NOMO-1 (cell line): Measurements from ENCODE around the gene TGFB1.
A peak's percentile ranks its signal among the peaks of the same experiment; 100 is the strongest.
"Not testable (repeated sequence)": the region's sequence is repeated elsewhere in the genome, so short reads cannot be mapped to it uniquely, and the experiment has no call there.

Experiments used
- DNase-seq, 2 experiments: peaks; one replicate each; lab custom pipeline; 2025; ENCODE audit not compliant: unreplicated experiment in 2 of 2; lab: John Stamatoyannopoulos, UW

The TGFB1 gene

DNA sequence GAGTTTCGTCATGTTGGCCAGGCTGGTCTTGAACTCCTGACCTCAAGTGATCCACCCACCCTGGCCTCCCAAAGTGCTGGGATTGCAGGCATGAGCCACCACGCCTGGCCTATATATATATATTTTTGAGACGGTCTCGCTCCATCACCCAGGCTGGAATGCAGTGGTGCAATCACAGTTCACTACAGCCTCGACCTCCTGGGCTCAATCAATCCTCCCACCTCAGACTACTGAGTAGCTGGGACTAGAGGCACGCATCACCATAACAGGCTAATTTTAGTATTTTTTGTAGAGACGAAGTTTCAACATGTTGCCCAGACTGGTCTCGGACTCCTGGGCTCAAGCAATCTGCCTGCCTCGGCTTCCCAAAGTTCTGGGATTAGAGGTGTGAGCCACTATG, 6.8 kb downstream of the TGFB1 start:
- DNase-seq: not testable (repeated sequence)

DNA sequence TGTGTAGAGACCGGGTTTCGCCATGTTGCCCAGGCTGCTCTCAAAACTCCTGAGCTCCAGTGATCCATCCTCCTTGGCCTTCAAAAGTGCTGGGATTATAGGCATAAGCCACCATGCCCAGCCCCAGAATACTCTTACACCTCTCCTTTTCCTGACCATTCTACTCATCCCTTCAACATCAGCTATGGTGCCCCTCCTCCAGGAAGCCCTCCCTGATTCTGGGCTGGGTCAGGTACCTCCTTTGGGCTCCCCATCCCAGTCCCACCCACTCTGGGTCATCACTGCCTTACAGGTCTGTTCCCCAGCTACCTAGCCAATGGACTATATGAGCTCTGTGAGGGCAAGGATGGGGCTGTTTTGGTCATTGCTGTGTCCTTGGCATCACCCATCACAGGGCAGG, 9.6 kb downstream of the TGFB1 start:
- DNase-seq: no peak

DNA sequence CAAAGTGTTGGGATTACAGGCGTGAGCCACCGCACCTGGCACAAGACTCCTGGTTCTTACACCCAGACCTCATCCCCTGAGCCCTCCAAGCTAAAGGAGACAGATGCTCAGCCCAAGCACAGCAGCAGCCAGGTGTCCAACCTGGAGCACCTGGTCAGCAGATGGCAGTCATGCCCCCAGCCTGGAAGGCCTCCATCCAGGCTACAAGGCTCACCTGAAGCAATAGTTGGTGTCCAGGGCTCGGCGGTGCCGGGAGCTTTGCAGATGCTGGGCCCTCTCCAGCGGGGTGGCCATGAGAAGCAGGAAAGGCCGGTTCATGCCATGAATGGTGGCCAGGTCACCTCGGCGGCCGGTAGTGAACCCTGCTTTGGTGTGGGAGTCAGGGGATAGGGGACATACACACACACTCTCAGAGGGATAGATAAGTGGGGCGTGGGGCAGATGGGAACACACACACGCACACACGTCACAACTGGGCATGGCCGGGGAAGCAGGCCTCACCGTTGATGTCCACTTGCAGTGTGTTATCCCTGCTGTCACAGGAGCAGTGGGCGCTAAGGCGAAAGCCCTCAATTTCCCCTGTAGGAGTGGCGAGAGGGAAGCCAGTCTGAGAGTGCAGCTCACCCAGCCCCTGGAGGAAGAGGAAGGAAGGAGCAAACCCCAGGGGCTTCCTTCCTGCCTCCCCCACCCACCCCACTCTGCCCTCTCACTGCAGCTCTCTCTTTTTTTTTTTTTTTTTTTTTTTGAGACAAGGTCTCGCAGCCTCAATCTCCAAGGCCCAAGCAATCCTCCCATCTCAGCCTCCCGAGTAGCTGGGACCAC, 11.8 kb downstream of the TGFB1 start:
- no peak for DNase-seq

DNA sequence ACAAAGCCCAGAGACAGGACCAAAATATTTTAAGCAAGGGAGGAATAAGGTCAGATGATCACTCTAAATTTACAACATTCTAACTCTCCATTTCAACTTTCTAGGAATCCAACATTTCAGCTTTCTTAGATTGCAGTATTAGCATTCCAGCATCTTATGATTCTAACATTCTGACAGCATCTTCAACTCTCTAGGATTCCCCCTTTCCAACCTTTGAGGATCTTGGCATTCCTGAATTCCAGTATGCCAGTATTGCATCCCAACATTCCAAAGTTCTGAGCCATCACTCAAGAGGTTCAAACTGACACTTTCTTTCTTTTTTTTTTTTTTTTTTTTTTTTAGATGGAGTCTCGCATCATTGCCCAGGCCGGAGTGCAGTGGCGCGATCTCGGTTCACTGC, 13.8 kb downstream of the TGFB1 start:
- no peak for DNase-seq

DNA sequence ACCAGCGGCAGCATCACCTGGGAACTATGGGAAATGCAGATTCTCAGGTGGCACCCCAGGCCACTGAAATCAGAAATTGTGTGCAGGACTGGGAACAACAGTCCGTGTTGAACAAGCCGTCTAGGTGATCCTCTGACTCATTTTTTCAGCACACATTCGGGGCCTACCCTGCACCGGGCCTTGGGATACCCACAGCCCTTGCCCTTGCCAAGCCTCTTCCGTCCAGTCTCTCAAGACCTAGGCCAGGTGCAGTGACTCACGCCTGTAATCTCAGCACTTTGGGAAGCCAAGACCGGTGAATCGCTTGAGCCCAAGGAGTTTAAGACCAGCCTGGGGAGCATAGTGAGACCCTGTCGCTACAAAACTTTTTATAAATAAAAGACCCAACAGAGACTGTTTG, 18.3 kb downstream of the TGFB1 start:
- no peak for DNase-seq

DNA sequence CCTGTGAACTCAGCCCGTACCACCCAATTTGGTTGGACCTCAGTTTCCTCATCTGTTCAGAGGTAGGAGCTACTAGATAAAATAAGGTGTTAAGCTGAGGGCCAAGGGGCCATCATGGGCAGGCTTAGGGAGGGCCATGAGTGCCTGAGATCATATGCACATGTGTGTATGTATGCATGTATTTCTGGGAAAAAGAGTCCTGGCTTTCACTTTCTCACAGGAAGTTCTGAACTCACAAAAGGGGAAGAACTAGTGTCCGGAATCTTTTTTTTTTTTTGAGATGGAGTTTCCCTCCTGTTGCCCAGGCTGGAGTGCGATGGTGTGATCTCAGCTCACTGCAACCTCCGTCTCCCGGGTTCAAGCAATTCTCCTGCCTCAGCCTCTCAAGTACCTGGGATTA, 18.9 kb downstream of the TGFB1 start:
- DNase-seq: peak in 1 of 2 experiments; percentile 49

DNA sequence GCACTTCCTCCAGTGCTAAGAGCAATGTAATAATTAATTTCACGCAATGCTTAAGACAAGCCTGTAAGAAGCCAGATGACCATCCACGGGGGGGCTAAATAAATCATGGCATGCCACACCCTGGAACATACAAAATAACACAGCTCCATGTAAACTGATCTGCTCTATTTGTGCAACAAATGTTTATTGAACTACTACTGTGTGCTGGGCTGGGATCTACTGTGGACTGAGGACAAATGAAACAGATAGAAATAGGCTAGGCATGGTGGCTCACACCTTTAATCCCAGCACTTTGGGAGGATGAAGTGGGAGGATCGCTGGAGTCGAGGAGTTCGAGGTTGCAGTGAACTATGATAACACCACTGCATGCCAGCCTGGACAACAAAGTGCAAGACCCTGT, 21.3 kb downstream of the TGFB1 start:
- DNase-seq: no peak

DNA sequence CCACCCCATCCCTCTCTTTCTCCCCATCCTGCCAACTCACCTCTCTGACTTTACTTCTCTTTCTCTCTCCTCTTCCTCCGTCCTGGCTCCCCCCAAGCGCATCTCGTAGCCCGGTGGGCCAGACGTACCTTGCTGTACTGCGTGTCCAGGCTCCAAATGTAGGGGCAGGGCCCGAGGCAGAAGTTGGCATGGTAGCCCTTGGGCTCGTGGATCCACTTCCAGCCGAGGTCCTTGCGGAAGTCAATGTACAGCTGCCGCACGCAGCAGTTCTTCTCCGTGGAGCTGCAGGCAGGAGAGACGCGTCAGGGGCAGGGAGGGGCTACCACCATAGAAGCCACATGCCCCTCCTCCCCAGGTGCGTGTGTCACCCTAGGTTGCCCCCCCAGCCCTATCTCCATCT, 21.7 kb downstream of the TGFB1 start:
- no peak for DNase-seq

DNA sequence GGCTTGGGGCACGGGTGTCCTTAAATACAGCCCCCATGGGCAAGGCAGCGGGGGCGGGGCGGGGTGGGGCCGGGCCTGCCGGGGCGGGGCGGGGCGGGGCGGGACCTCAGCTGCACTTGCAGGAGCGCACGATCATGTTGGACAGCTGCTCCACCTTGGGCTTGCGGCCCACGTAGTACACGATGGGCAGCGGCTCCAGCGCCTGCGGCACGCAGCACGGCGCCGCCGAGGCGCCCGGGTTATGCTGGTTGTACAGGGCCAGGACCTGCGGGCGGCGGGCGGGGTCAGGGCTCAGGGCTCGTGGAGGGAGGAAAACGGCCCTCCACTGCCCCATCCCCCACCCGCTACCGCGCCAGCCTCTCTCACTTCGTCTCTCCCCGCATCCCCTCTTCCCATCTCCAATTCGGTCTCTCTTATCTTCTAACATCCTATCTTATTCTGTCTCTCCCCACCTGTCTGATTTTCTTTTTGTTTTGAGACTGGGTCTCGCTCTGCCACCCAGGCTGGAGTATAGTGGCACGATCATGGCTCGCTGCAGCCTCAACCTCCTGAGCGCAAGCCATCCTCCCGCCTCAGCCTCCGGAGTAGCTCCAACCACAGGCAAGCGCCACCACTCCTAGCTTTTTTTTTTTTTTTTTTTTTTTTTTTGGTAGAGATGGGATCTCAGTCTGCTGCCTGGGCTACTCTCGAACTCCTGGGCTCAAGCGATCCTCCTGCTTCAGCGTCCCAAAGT, 22.6 kb downstream of the TGFB1 start:
- no peak for DNase-seq

DNA sequence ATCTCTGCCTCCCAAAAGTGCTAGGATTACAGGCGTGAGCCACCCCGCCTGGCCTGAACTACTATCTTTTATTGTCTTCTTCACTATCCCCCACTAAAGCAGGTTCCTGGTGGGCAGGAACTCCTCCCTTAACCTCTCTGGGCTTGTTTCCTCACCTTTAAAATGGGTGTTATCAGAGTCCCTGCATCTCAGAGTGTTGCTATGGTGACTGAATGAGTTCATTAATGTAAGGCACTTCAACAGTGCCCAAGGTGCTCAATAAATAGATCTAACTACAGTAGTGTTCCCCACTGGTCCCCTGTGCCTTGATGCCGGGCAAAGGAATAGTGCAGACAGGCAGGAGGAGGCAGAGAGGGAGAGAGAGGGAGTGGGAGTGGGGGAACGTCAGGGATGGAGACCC, 23.2 kb downstream of the TGFB1 start:
- no peak for DNase-seq

DNA sequence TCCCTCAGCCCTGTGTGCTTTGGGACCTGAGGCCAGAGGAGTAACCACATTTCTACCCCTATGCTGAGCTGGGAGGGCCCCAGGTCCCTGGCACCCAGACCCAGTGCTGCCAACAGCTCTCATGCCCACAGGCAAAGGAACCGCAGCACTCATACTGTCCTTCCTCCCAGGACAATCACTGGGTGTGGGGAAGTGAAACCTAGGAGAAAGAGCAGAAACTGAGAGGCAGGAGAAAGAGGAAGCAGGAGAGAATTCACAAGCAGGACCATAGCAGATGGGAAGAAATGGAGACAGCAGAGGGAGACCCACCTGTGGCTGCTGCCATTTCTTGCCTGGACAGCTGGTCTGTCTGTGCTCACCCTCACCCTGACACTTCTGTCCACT, 24.9 kb downstream of the TGFB1 start:
- peak; percentile 80 to 86 for DNase-seq

DNA sequence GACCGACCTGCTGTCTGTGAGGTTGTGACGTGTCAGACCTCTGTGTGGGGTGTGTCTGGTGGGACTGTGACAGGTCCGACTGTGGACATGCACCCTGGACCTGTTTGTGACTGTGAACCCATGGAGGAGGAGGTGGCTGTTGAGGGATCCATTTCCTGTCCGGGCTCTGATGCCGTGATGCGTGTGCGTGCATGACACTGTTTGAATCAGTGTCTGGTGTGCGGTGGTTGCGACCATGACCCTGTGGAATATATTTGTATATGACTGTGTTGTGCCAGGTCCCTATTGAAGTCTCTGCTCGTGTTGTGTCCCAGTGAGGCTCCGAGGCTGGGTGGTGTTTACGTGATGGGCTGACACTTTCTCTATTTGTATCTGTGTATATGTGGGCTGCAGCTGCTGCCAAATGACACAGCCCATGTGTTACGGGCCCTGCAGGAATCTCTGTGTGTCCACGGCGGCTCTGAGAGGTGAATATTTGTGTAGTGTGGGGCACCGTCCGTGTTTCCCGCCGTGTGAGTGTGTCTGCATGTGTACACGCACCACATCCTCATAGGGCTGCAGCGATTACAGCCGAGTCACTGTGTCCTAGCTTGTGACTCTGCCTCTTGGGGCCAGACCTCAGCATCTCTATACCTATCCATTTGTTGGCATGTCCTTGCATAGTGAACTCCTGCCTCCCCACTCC, 25.4 kb downstream of the TGFB1 start:
- DNase-seq: peak; percentile 76 to 80

DNA sequence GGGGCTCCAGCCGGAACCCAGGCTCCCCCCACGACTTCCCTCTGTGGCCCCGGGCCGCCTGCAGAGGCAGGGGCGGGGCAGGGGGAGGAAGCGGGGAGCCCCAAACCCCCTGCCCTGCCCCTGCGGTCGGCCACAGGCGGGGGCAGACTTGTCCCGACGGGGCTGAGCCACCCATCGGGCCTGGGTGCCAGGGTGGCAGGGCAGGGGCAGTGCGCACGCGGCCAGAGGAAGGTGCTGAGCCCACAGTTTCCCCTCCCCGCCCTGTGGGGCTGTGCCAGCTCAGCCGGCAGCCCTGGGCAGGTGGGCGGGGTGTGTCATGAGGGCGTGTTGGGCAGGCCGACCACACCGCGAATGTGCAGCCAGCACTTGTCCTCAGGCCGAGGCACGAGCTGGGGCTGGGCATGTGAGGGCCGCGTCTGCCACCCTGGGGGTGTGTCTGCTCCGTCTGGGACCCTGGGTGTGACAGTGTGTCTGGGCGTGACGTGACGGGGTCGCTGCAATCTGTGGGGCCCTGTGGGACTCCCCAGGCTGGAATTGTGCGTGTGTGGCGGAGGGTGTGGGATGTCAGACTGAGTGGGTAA, 26.1 kb downstream of the TGFB1 start:
- DNase-seq: peak; percentile 72 to 87

DNA sequence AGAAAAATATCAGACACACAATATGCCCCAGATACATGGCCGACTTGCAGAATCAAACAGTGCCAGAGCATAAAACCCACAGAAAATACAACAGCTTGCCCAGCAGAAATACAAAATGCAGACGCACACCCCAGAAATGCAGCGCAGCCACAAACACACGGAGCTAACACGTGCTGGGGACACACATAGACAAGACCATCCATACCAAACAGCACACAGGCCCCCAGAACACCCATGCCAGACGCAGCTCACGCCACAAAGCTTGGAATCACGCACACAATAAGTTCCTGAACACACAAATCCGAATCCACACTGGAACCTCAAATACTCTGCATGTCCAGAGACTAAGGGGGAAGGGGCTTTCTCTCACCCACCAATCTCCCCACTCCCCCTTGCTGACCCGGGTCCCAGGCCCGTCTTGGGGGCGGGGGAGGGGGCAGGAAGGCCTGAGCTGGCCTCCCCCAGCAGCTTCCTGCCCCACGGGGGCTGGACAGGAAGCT, 26.6 kb downstream of the TGFB1 start:
- peak in 1 of 2 experiments; percentile 48 for DNase-seq

DNA sequence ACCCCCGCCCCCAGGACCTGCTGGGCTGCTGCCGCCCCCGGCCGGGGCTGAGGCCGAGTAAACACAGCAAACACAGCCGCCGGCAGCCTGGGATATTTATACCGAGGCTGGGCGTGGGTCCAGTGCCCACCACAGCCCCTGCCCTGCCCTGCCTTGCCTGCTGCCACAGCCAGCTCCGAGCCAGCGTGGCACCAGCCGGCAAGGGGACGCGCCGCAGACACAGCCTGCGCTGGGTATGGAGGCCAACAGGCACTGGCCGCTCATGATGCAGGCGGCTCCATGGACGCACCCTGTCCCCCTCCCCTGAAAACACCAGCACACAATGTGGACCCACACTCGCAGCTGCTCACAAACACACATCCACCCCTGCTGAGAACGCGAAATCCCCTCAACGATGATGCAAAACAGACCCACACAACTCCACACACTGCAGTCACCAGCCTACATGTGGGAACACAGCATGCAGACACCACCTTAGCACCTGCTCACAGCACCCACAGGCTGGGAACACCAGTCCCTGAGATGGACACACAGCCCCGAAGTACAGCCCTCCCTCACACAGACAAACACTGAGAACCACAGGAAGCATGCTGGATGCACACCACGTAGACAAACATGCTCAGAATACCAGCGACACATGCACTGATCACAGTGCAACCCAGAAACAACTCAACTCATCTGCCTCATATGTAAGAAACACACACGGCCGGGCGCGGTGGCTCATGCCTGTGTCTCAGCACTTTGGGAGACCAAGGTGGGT, 27.6 kb downstream of the TGFB1 start:
- no peak for DNase-seq

DNA sequence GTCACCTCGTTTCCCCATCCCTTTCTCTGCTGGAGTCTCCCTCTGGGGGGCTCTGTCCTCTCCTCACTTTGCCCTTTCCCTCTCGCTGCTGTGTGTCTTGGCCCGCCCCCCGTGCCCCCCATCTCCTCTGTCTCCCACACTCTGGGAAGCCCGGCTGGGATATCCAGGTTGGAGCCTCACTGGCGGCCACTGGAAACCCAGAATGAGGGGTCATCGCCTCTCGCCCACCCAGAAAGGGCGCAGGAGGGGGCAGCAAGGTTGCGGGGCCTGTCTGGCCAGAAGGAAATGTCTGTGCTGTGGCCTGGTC, 28.1 kb downstream of the TGFB1 start:
- DNase-seq: no peak

DNA sequence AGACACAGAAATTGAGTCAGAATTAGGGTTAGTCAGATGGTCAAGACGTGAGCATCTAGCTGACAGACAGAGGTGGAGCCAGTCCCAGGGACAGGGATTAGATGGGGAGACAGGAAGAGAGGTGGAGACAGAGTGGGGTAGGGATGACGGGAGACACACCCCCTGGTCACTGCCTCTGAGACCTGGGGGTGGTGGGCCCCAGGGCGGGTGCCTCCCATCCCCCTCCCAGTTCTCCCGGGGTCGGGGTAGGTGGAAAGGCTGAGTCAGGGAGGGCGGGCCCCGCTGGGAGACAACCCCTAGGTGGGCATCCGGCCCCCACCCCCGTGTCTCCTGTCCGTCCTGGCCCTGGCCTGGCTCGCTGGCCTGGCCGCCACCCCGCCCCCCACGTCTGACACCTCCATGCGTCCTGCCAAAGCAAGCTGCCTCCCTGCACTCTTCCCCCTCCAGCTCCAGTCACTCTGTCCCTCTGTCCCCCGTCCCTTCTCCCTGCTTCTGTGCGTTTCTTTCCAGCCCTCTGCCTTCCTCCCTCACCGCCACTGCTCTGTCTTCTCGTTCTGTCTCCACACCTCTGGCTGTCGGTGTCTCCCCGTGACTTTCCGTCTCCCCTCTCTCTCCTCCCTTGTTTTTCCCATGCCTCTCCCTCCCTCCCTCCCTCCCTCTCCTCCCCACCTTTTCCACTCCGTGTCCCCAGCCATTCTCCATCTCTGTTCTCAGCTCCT, 28.6 kb downstream of the TGFB1 start:
- DNase-seq: no peak

DNA sequence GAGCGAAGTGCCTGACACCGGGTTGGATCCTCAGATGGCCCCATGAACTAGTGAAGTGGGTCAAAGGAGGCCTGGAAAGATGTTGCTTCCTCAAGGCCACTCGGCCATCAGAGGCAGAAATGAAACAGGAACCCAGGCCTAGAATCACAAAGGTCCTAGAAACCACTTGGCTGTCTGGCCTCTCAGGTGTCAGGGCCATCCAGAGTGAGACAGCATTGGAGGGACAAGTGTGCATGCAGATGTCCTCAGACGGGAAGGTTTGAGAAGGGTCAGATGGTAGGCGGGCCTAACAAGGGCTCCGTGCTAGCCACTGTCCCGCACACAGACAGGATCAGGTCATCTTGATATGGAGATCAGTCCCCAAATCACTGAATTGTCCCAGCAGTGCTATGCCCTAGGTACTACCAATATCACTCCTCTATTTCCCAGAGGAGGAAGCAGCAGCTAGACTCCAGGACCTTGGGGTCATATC, 29.5 kb downstream of the TGFB1 start:
- peak in 1 of 2 experiments; percentile 26 for DNase-seq

DNA sequence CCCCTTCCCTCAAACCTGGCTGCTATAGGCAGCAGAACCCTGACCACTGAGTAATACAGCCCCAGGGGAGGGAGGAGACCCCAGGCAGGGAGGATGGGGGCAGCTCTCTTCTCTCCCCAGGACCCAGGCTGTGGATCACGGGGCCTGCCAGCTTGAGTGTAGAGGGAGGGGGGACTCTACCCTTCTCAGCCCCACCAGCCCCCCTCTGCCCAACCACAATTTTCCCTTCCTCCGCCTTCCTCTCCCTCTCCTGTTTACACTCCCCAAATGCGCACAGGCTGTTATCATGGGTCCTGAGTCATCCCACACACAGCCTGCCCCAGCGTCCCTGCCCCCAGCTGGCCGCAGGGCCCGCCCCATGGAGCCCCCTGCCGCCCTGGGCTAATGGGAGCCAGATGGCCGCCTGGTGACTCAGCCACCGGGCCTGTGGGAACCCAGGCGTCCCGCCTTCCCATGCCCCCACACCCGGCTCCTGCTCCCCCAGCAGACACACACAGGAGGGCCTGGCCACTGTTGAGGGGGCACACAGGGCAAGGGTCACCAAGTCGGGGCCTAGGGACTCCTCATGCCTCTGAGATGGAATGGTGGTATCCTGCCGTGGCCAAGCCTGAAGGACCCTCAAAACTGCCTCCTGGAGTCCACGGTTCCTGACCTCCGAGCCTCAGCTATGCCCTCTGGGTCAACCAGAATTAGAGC, 30.1 kb downstream of the TGFB1 start:
- no peak for DNase-seq
